ENCODE measurements around the gene ARHGEF39. TPM values are rescaled to one million over a fixed set of nuclear protein-coding genes. Genes with fewer than 3 reads are reported as not detected.
"Not testable (repeated sequence)": the region's sequence is repeated elsewhere in the genome, so short reads cannot be mapped to it uniquely, and the experiment has no call there.

Gene ARHGEF39
- total RNA-seq, 1 experiment from 2014 or later: 5.7 TPM

- no peak for DNase-seq (ENCODE audit: low read depth)
These were observed 14.4 kb downstream of the ARHGEF39 start, which contains the start of gene SIT1 for GRCh38 chr9:35650341-35651158. Gene SIT1, minus strand, starts transcription at chr9:35650931. Its CDS starts 78 bp downstream, at chr9:35650853.

GRCh38 chr9:35649431-35650340 is 15.3 kb downstream of the ARHGEF39 start:
- no peak for DNase-seq (ENCODE audit: low read depth)

GRCh38 chr9:35646533-35647265 is 18.3 kb downstream of the ARHGEF39 start:
- peak; percentile 88 for DNase-seq (ENCODE audit: low read depth)

GRCh38 chr9:35646153-35646532 is 18.9 kb downstream of the ARHGEF39 start:
- DNase-seq (ENCODE audit: low read depth): no peak

- not testable (repeated sequence) for DNase-seq (ENCODE audit: low read depth)
These were observed 19.3 kb downstream of the ARHGEF39 start for GRCh38 chr9:35645736-35646135.

GRCh38 chr9:35643046-35643445 is 21.9 kb downstream of the ARHGEF39 start:
- DNase-seq (ENCODE audit: low read depth): no peak

GRCh38 chr9:35641478-35641877 is 23.5 kb downstream of the ARHGEF39 start:
- DNase-seq (ENCODE audit: low read depth): not testable (repeated sequence)

GRCh38 chr9:35640431-35640830 is 24.6 kb downstream of the ARHGEF39 start:
- DNase-seq (ENCODE audit: low read depth): not testable (repeated sequence)

GRCh38 chr9:35639631-35640030 is 25.4 kb downstream of the ARHGEF39 start:
- no peak for DNase-seq (ENCODE audit: low read depth)

- DNase-seq (ENCODE audit: low read depth): not testable (repeated sequence)
These were observed 25.8 kb downstream of the ARHGEF39 start for GRCh38 chr9:35639225-35639624.

GRCh38 chr9:35638751-35639150 is 26.2 kb downstream of the ARHGEF39 start:
- DNase-seq (ENCODE audit: low read depth): not testable (repeated sequence)

GRCh38 chr9:35637427-35637955 is 27.5 kb downstream of the ARHGEF39 start:
- peak; percentile 21 for DNase-seq (ENCODE audit: low read depth)

GRCh38 chr9:35636877-35637246 is 28.1 kb downstream of the ARHGEF39 start:
- not testable (repeated sequence) for DNase-seq (ENCODE audit: low read depth)

GRCh38 chr9:35636135-35636876 is 28.7 kb downstream of the ARHGEF39 start:
- DNase-seq (ENCODE audit: low read depth): no peak

GRCh38 chr9:35635730-35636129 is 29.3 kb downstream of the ARHGEF39 start:
- no peak for DNase-seq (ENCODE audit: low read depth)

GRCh38 chr9:35629597-35629996 is 35.4 kb downstream of the ARHGEF39 start:
- DNase-seq (ENCODE audit: low read depth): no peak

- DNase-seq (ENCODE audit: low read depth): no peak
These were observed 36.5 kb downstream of the ARHGEF39 start for GRCh38 chr9:35628389-35628991.

- DNase-seq (ENCODE audit: low read depth): no peak
These were observed 37.4 kb downstream of the ARHGEF39 start for GRCh38 chr9:35627575-35627974.

- DNase-seq (ENCODE audit: low read depth): no peak
These were observed 45.2 kb downstream of the ARHGEF39 start for GRCh38 chr9:35619800-35620158.

All from M059J (cell line).